Smooth muscle cell (in vitro differentiated cells): ENCODE data around the gene ZIK1. TPM values are rescaled to one million over a fixed set of nuclear protein-coding genes. Genes with fewer than 3 reads are reported as not detected.

Source experiments
- DNase-seq: peaks from one replicate; lab custom pipeline; 2025; ENCODE audit not compliant: unreplicated experiment; lab: John Stamatoyannopoulos, UW
- H2AFZ ChIP-seq: fragments of 200-600 bp; sonication (generic); 2 replicates; pipeline ENCODE4 v1.6.0; 2016; ENCODE audit warnings: antibody characterized with exemption, low read depth, mild to moderate bottlenecking
- H3F3A ChIP-seq: fragments of 200-600 bp; sonication (generic); 2 replicates; pipeline ENCODE4 v1.6.0; 2017; ENCODE audit warnings: antibody characterized with exemption, low read depth
- H3K27ac ChIP-seq: fragments of 200-600 bp; sonication (generic); 2 replicates; pipeline ENCODE4 v1.5.1; 2016; ENCODE audit warnings: low read depth, mild to moderate bottlenecking
- H3K27me3 ChIP-seq: fragments of 200-600 bp; sonication (generic); 2 replicates; pipeline ENCODE4 v1.6.1; 2016; ENCODE audit warnings: low read depth, mild to moderate bottlenecking
- H3K36me3 ChIP-seq: fragments of 200-600 bp; sonication (generic); 2 replicates; pipeline ENCODE4 v1.5.1; 2016; ENCODE audit warnings: low read depth
- H3K4me1 ChIP-seq: fragments of 200-600 bp; sonication (generic); 2 replicates; pipeline ENCODE4 v1.5.1; 2016; ENCODE audit warnings: low read depth
- H3K4me2 ChIP-seq: fragments of 200-600 bp; sonication (generic); 2 replicates; pipeline ENCODE4 v1.6.0; 2016; ENCODE audit warnings: mild to moderate bottlenecking
- H3K4me3 ChIP-seq: fragments of 200-600 bp; sonication (generic); 2 replicates; pipeline ENCODE4 v1.5.1; 2016; ENCODE audit warnings: mild to moderate bottlenecking
- H3K79me2 ChIP-seq: fragments of 200-600 bp; sonication (generic); 2 replicates; pipeline ENCODE4 v1.6.0; 2016; ENCODE audit warnings: low read depth, mild to moderate bottlenecking
- H3K9ac ChIP-seq: fragments of 200-600 bp; sonication (generic); 2 replicates; pipeline ENCODE4 v1.6.0; 2016; ENCODE audit warnings: low read depth
- H3K9me3 ChIP-seq: fragments of 200-600 bp; sonication (generic); replicated peaks from 2 replicates; pipeline ENCODE4 v1.5.1; 2016; ENCODE audit warnings: low read depth
- H4K20me1 ChIP-seq: fragments of 200-600 bp; sonication (generic); 2 replicates; pipeline ENCODE4 v1.6.0; 2016; ENCODE audit warnings: low read depth
- CTCF ChIP-seq: fragments of 200-600 bp; sonication (generic); IDR thresholded peaks from 2 replicates; pipeline ENCODE4 v1.5.1; 2017; ENCODE audit warnings: borderline replicate concordance, mild to moderate bottlenecking, antibody characterized with exemption; ENCODE audit not compliant: insufficient read depth, poor library complexity, severe bottlenecking
- WGBS: methylation state at CpG from one replicate; pipeline ENCODE4 v1.1.7; 2016; ENCODE audit warnings: low lambda C conversion rate; 5-methylcytosine and 5-hydroxymethylcytosine counted together
- polyA plus RNA-seq: library from polyadenylated mRNA; unstranded; fragments of >200 nt; fragmentation: Nextera tagmentation; extraction: Ambion mirVana; gene quantifications from 2 replicates; pipeline ENCODE4 v1.2.1, GENCODE V29; 2016
- total RNA-seq: library from RNA; depleted of rRNA; stranded (reverse); fragments of >200 nt; gene quantifications from 2 replicates; pipeline ENCODE4 v1.2.3, GENCODE V29; 2014

Gene ZIK1
- total and polyA plus RNA-seq, 2 experiments from 2014 or later: 4.6 to 6.5 TPM

GRCh38 chr19:57566396-57567265, 17.3 kb upstream of the ZIK1 start:
- Histone ChIP-seq H2AFZ (no peak overlapping the region), H3K79me2 (no peaks in the 10 kb centered on the region), H3K9me3 (peaks cover 43% of the 10 kb centered on the region), H3K4me1 (no peaks in the 10 kb centered on the region), H3K4me3 (no peak overlapping the region), H3K36me3 (peaks cover 5% of the 10 kb centered on the region), H3F3A (no peaks in the 10 kb centered on the region), H3K9ac (no peak overlapping the region), H3K27ac (no peak overlapping the region), H3K4me2 (no peak overlapping the region), H4K20me1 (no peaks in the 10 kb centered on the region), H3K27me3 (no peaks in the 10 kb centered on the region)
- no peak for TF ChIP-seq CTCF
- 63% methylated on average over 7 of the region's 7 CpGs for WGBS
- DNase-seq: no peak

GRCh38 chr19:57570707-57571106, 13.2 kb upstream of the ZIK1 start:
- Histone ChIP-seq H3K9me3 (peaks cover 64% of the 10 kb centered on the region), H4K20me1 (no peaks in the 10 kb centered on the region), H3K27ac (no peak overlapping the region), H3K4me2 (no peak overlapping the region), H3K9ac (no peak overlapping the region), H3K79me2 (no peaks in the 10 kb centered on the region), H3K36me3 (peaks cover 44% of the 10 kb centered on the region), H3K4me3 (no peak overlapping the region), H2AFZ (no peak overlapping the region), H3K4me1 (no peaks in the 10 kb centered on the region), H3F3A (no peaks in the 10 kb centered on the region), H3K27me3 (no peaks in the 10 kb centered on the region)
- TF ChIP-seq CTCF: no peak
- DNase-seq: no peak

GRCh38 chr19:57572415-57572947, 11.5 kb upstream of the ZIK1 start:
- H3K9ac ChIP-seq: no peak overlapping the region
- H3K4me3 ChIP-seq: no peak overlapping the region
- no peaks in the 10 kb centered on the region for H4K20me1 ChIP-seq
- H3K9me3 ChIP-seq: peaks cover 52% of the 10 kb centered on the region
- H3K4me2 ChIP-seq: no peak overlapping the region
- WGBS: 99% methylated on average over 3 of the region's 3 CpGs
- H3K27ac ChIP-seq: no peak overlapping the region
- H3K4me1 ChIP-seq: no peaks in the 10 kb centered on the region
- no peak for TF ChIP-seq CTCF
- no peak for DNase-seq
- H3K36me3 ChIP-seq: peaks cover 52% of the 10 kb centered on the region
- no peak overlapping the region for H2AFZ ChIP-seq
- H3K79me2 ChIP-seq: peaks cover 3% of the 10 kb centered on the region
- no peaks in the 10 kb centered on the region for H3K27me3 ChIP-seq
- H3F3A ChIP-seq: no peaks in the 10 kb centered on the region

GRCh38 chr19:57576661-57577060, 7.3 kb upstream of the ZIK1 start:
- no peak overlapping the region for H2AFZ ChIP-seq
- no peaks in the 10 kb centered on the region for H3K27me3 ChIP-seq
- DNase-seq: no peak
- TF ChIP-seq CTCF: no peak
- H3F3A ChIP-seq: no peaks in the 10 kb centered on the region
- no peak overlapping the region for H3K27ac ChIP-seq
- peaks cover 45% of the 10 kb centered on the region for H3K9me3 ChIP-seq
- H3K4me3 ChIP-seq: no peak overlapping the region
- H3K4me1 ChIP-seq: peaks cover 6% of the 10 kb centered on the region
- no peak overlapping the region for H3K4me2 ChIP-seq
- no peaks in the 10 kb centered on the region for H4K20me1 ChIP-seq
- H3K9ac ChIP-seq: no peak overlapping the region
- peaks cover 47% of the 10 kb centered on the region for H3K36me3 ChIP-seq
- peaks cover 12% of the 10 kb centered on the region for H3K79me2 ChIP-seq
